Activated CD8-positive, alpha-beta memory T cell treated with anti-CD3 and anti-CD28 coated beads, Interleukin-2, amount 50 U/mL, for 1 hour (primary cell): Measurements from ENCODE around the gene PSORS1C2.
"Not testable (repeated sequence)": the region's sequence is repeated elsewhere in the genome, so short reads cannot be mapped to it uniquely, and the experiment has no call there.

Experiments
- DNase-seq: peaks from one replicate; pipeline ENCODE4 v3.0.0-alpha.2; 2020; ENCODE audit errors: extremely low read depth

PSORS1C2 gene

GRCh38 chr6:31138982-31139381 is at the start of gene PSORS1C2:
PSORS1C2 (minus strand) TSS chr6:31139066; CDS start chr6:31139026, 40 bp downstream.
- DNase-seq = no peak

- no peak for DNase-seq
Measured at GRCh38 chr6:31187780-31188194, 48.9 kb upstream of the PSORS1C2 start.

DNA sequence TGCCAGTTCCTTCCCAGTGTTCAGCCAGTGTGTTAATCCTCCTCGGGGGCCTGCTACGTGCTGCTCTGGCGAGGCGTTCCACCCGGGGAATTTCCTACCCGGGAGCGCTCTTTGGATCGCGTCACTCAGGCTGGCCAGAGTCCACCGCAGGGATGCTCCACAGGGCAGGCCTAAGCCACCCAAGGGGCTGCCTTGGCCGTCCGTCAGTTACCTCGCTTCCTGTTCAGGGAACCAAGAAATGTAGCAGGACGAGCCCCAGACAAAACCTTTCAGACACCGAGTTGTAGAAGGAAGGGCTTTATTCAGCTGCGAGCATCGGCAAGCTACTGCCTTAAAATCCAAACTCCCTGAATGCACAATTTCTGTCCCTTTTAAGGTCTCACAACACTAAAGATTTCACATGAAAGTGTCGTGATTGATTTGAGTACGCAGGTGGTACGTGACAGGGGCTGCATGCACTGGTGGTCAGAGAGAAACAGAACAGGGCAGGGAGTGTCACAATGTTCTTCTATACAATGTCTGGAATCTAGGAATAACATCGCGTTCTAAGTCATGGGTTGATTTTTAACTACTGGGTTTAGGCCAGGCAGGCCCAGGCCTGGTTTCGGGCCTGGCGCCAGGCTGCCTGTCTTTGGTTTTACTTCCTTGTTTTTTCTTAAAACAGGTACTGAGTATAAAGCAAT is 47.3 kb upstream of the PSORS1C2 start:
- DNase-seq = no peak

GRCh38 chr6:31185695-31186051 is 46.8 kb upstream of the PSORS1C2 start:
- DNase-seq = not testable (repeated sequence)

DNA sequence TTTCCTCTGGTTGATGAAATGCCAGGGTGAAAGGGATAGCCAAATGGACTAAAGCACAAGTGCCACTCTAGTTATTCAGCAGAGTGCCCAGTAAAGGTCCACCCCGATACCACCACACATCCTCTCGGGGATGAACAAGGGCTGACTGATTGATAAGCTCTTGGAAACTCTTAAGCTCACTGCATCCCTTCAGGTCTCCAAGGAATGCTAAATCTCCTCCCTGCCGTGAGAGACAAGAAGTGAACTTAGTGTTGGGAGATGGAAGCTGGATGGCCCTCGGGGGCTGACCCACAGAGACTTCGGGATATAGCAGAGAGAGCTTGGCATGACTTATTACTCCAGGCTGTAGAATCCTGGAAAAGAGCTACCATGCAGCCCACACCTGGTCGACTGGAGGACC is 45.0 kb upstream of the PSORS1C2 start:
- DNase-seq = not testable (repeated sequence)

GRCh38 chr6:31183287-31183686 is 44.4 kb upstream of the PSORS1C2 start:
- DNase-seq = not testable (repeated sequence)

- DNase-seq = no peak
Measured at GRCh38 chr6:31180500-31180899, 41.6 kb upstream of the PSORS1C2 start.

- DNase-seq = no peak
Measured at GRCh38 chr6:31179896-31180295, 41.0 kb upstream of the PSORS1C2 start.

- no peak for DNase-seq
Measured at GRCh38 chr6:31179042-31179386, 40.1 kb upstream of the PSORS1C2 start.

GRCh38 chr6:31178143-31179041 is 39.5 kb upstream of the PSORS1C2 start:
- no peak for DNase-seq

GRCh38 chr6:31175971-31176370 is 37.1 kb upstream of the PSORS1C2 start:
- no peak for DNase-seq

DNA sequence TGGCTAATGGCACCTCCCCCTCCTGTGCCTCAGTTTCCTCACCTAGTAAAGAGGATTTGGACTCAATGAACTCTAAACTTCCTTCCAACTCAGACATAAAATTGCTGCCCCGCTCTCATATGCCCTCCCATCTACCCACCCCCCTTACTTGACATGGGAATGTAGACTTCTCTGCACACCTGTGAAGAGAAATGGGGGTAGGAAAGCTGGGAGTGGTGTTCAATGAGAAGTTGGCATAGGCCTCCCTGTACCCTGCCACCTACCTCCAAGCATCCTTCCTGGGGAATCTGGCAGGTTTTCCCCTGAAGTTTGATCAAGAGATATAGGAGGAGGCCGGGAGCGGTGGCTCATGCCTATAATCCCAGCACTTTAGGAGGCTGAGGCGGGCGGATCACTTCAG is 35.5 kb upstream of the PSORS1C2 start:
- DNase-seq = no peak

DNA sequence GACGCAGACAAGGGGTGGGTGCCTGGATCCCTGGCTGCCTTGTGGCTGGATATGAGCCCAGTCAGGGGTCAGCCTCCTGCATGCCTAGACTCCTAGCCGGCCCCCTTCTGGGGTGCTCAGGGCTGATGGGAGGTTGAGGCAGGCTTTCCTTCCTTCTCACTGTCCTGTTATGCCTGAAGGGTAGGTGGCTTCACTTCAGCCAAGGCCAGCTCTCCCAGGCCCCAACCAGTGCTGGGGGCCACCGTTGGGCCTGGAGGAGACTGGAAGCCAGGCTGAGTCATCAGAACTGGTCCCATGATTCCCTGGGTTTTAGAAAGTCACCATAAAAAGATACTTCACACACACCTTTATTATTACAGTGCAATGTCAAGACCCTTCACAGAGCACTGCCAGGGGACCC is 34.5 kb upstream of the PSORS1C2 start:
- DNase-seq = no peak

DNA sequence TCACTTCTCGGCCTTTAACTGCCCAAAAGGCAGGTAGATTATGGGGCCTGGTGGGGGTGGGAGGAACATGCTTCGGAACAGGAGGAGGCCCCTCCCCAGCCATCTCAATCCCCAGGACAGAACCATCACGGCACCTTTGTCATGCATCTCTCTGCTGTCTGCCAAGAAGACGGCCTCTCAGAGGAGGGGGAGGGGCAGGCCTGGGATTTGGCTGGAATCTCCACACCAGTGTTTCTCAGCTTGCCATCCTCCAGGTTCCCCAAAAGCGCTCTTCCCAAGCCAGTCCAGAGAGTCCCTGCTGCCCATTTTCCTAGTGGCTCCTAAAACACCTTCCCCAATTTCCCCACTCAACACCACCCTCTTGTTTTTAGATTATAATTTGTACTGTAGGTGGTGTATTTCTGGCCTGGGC is 34.1 kb upstream of the PSORS1C2 start:
- no peak for DNase-seq

GRCh38 chr6:31171931-31172905 is 33.4 kb upstream of the PSORS1C2 start:
- no peak for DNase-seq

GRCh38 chr6:31170987-31171671 is 32.3 kb upstream of the PSORS1C2 start:
- DNase-seq = no peak

- no peak for DNase-seq
Measured at GRCh38 chr6:31170600-31170881, 31.7 kb upstream of the PSORS1C2 start, which contains the start of gene POU5F1. POU5F1 (minus strand) TSS chr6:31170682; CDS start chr6:31170620, 62 bp downstream.

GRCh38 chr6:31169858-31170599 is 31.2 kb upstream of the PSORS1C2 start:
- not testable (repeated sequence) for DNase-seq

GRCh38 chr6:31169123-31169857 is 30.4 kb upstream of the PSORS1C2 start:
- no peak for DNase-seq

GRCh38 chr6:31168606-31169005 is 29.7 kb upstream of the PSORS1C2 start:
- no peak for DNase-seq
